IPS-15b (cell line): ENCODE data around the gene SNTB2.
A peak's percentile ranks its signal among the peaks of the same experiment; 100 is the strongest.

Experiments
- H3K27me3 ChIP-seq: one replicate; pipeline ENCODE4 v1.6.1; 2013; ENCODE audit warnings: low read length; ENCODE audit not compliant: control insufficient read depth, insufficient read depth
- H3K36me3 ChIP-seq: one replicate; pipeline ENCODE4 v1.6.1; 2013; ENCODE audit warnings: low read length; ENCODE audit not compliant: control insufficient read depth, insufficient read depth
- H3K4me1 ChIP-seq: one replicate; pipeline ENCODE4 v1.6.1; 2013; ENCODE audit warnings: mild to moderate bottlenecking, low read length; ENCODE audit not compliant: control insufficient read depth, insufficient read depth
- H3K4me3 ChIP-seq: one replicate; pipeline ENCODE4 v1.5.1; 2013; ENCODE audit warnings: low read depth, low read length
- H3K9ac ChIP-seq: one replicate; pipeline ENCODE4 v1.6.1; 2013; ENCODE audit warnings: low read depth, mild to moderate bottlenecking, low read length
- H3K9me3 ChIP-seq: one replicate; pipeline ENCODE4 v1.6.1; 2013; ENCODE audit warnings: mild to moderate bottlenecking, low read length; ENCODE audit not compliant: control insufficient read depth, insufficient read depth

The SNTB2 gene

GRCh38 chr16:69324585-69325253 lies 137.8 kb downstream of the SNTB2 start:
- no peaks in the 10 kb centered on the region for H3K27me3 ChIP-seq

GRCh38 chr16:69325784-69326171 lies 138.8 kb downstream of the SNTB2 start:
- Histone ChIP-seq H3K27me3 (no peaks in the 10 kb centered on the region), H3K4me3 (no peak overlapping the region), H3K9ac (no peak overlapping the region), H3K4me1 (peaks cover 11% of the 10 kb centered on the region), H3K36me3 (peaks cover 59% of the 10 kb centered on the region), H3K9me3 (no peaks in the 10 kb centered on the region)

More at GRCh38 chr16:69324585-69325253, 137.8 kb downstream of the SNTB2 start:
- no peak overlapping the region for H3K4me3 ChIP-seq
- H3K36me3 ChIP-seq: peaks cover 69% of the 10 kb centered on the region
- no peaks in the 10 kb centered on the region for H3K9me3 ChIP-seq
- H3K4me1 ChIP-seq: peaks cover 11% of the 10 kb centered on the region
- H3K9ac ChIP-seq: no peak overlapping the region

- H3K36me3 ChIP-seq: peaks cover 53% of the 10 kb centered on the region
- no peaks in the 10 kb centered on the region for H3K9me3 ChIP-seq
- H3K4me1 ChIP-seq: peaks cover 11% of the 10 kb centered on the region
- H3K4me3 ChIP-seq: no peak overlapping the region
- no peaks in the 10 kb centered on the region for H3K27me3 ChIP-seq
- H3K9ac ChIP-seq: no peak overlapping the region
These were observed 139.4 kb downstream of the SNTB2 start for GRCh38 chr16:69326172-69326873.

GRCh38 chr16:69327585-69328310 lies 140.8 kb downstream of the SNTB2 start:
- H3K9ac ChIP-seq: no peak overlapping the region
- H3K9me3 ChIP-seq: no peaks in the 10 kb centered on the region
- H3K36me3 ChIP-seq: peaks cover 48% of the 10 kb centered on the region
- peaks cover 11% of the 10 kb centered on the region for H3K4me1 ChIP-seq
- peak overlapping the region; percentile 13 for H3K4me3 ChIP-seq
- no peaks in the 10 kb centered on the region for H3K27me3 ChIP-seq

GRCh38 chr16:69328854-69329316 lies 141.9 kb downstream of the SNTB2 start:
- H3K36me3 ChIP-seq: peaks cover 45% of the 10 kb centered on the region
- H3K4me3 ChIP-seq: peak overlapping the region; percentile 82
- no peaks in the 10 kb centered on the region for H3K9me3 ChIP-seq
- peak overlapping the region; percentile 51 for H3K9ac ChIP-seq
- no peaks in the 10 kb centered on the region for H3K27me3 ChIP-seq
- peaks cover 11% of the 10 kb centered on the region for H3K4me1 ChIP-seq

GRCh38 chr16:69329369-69330285 lies 142.7 kb downstream of the SNTB2 start:
- Histone ChIP-seq H3K9ac (peak overlapping the region; percentile 51), H3K9me3 (no peaks in the 10 kb centered on the region), H3K4me3 (peak overlapping the region; percentile 82), H3K36me3 (peaks cover 45% of the 10 kb centered on the region), H3K27me3 (no peaks in the 10 kb centered on the region), H3K4me1 (peaks cover 11% of the 10 kb centered on the region)

GRCh38 chr16:69330286-69331109 lies 143.5 kb downstream of the SNTB2 start, which contains the start of gene PDF:
PDF (minus strand) TSS chr16:69330588; CDS start chr16:69330570, 18 bp downstream.
- H3K27me3 ChIP-seq: no peaks in the 10 kb centered on the region
- peak within 1 kb of the TSS; percentile 82 for H3K4me3 ChIP-seq
- no peaks in the 10 kb centered on the region for H3K9me3 ChIP-seq
- H3K4me1 ChIP-seq: peaks cover 11% of the 10 kb centered on the region
- H3K36me3 ChIP-seq: peaks cover 47% of the 10 kb centered on the region
- H3K9ac ChIP-seq: peak within 1 kb of the TSS; percentile 73

- Histone ChIP-seq H3K9me3 (no peaks in the 10 kb centered on the region), H3K27me3 (no peaks in the 10 kb centered on the region), H3K9ac (no peak overlapping the region), H3K36me3 (peaks cover 29% of the 10 kb centered on the region), H3K4me3 (no peak overlapping the region), H3K4me1 (no peaks in the 10 kb centered on the region)
These were observed 147.7 kb downstream of the SNTB2 start for GRCh38 chr16:69334696-69335095.

GRCh38 chr16:69338557-69339288 lies 151.8 kb downstream of the SNTB2 start:
- Histone ChIP-seq H3K9me3 (no peaks in the 10 kb centered on the region), H3K4me3 (peak overlapping the region; percentile 94), H3K4me1 (peaks cover 4% of the 10 kb centered on the region), H3K9ac (peak overlapping the region; percentile 96), H3K27me3 (no peaks in the 10 kb centered on the region), H3K36me3 (peaks cover 20% of the 10 kb centered on the region)
